H1 (cell line): ENCODE data around the gene KIFBP. TPM values are rescaled to one million over a fixed set of nuclear protein-coding genes. Genes with fewer than 3 reads are reported as not detected.

Experiments used
- RAD21 ChIP-seq, 2 experiments: IDR thresholded peaks in 1 of 2; conservative IDR thresholded peaks in 1 of 2; 2 replicates each; pipeline ENCODE4 v1.6.1; 2011; ENCODE audit warnings: low read depth in 2 of 2, low read length in 2 of 2, improper control_type of control experiment in 1 of 2, inconsistent platforms in 1 of 2, mild to moderate bottlenecking in 1 of 2, moderate library complexity in 1 of 2
- polyA plus RNA-seq, 7 experiments: library from polyadenylated mRNA; depleted of rRNA in 3 of 7; stranded (reverse) in 5 of 7; unstranded in 2 of 7; fragments of >200 nt in 5 of 7; fragments of 200-250 nt in 2 of 7; gene quantifications; 1 replicate in 5 of 7; 2 replicates in 1 of 7; 4 replicates in 1 of 7; pipeline versions ENCODE4 v1.2.1 to v1.2.3, GENCODE V29; 2011 to 2013; ENCODE audit warnings: missing spikeins in 2 of 7, mixed read lengths in 2 of 7
- total RNA-seq: library from RNA; stranded (reverse); fragmentation: NEBNext Ultra II Directional; extraction: Animal tissue kit (Norgen Biotek cat#: 25700); gene quantifications from 2 replicates; pipeline ENCODE4 v1.2.1, GENCODE V29; 2021

KIFBP gene
- total and polyA plus RNA-seq, 2 of the 8 experiments (the other 6 are each of a cell fraction or from before 2014, with no cell fraction given) = 17.3 to 34.6 TPM

DNA sequence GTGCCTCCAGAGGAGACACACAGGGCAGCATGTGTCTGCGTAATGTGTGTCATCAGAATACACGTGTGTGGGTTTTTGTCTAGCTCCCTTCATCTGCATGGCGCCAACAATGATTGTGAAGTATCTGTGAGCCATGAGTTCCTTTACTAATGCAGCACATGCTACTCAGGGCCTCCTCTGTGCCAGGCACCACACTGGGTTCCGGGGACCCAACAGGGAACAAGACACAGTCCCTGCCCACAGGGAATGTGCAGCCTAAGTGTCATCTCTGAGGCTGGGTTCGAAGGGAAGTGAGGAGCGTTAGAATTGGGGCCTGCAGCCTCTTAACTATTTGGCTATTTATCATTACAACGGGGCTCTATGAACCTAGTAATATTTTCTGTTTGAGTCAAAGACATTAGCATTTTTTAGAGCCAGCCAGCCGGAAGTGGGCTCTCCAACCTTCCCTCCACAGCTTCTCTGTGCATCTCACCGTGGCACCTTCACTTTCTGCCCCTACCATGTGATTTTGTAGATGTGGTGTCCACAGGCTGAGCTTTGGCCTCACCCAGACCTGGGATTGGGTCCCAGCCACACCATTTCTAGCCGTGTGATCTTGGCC is 55.4 kb downstream of the KIFBP start (continued):
- TF ChIP-seq RAD21 (IDR thresholded peaks at IDR 0.05 in 1 of 2, conservative IDR thresholded peaks at IDR 0.05 in 1 of 2; ENCODE audit: low read depth in 2 of 2, low read length in 2 of 2) = no peak
